Fibroblast of skin of right quadriceps (primary cell): ENCODE measurements around the gene NTN5.
"Not testable (repeated sequence)": the region's sequence is repeated elsewhere in the genome, so short reads cannot be mapped to it uniquely, and the experiment has no call there.

Experiments
- DNase-seq: peaks from one replicate; pipeline ENCODE4 v3.0.0-alpha.2; 2013

The NTN5 gene

DNA sequence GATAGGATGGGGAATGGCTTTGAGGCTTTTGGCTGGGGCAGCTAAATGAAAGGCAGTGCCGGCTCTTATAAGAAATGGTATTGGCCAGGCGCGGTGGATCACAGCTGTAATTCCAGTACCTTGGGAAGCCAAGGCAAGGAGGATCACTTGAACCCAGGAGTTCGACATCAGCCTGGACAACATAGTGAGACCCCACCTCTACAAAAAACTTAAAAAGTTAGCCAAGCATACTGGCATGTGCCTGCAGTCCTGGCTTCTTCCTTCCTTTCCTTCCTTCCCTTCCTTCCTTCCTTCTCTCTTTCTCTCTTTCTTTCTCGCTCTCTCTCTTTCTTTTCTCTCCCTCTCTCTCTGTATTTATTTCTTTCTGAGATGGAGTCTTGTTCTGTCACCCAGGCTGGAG lies 30.0 kb downstream of the NTN5 start:
- no peak for DNase-seq

DNA sequence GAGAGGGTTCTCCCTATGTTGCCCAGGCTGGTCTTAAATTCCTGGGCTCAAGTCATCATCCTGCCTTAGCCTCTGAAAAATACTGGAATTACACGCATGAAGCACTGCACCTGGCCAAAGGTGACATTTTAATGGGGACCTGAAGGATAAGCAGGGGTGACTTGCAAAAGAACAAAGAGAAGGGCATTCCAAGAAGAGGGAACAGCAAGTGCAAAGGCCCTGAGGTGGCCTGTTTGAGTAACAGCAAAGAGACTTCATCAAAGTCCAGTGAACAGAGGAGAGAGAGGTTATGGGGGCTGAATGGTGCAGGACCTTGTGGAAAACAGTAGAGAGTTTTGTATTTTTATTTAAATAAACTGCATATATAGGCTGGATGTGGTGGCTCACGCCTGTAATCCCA lies 31.0 kb downstream of the NTN5 start:
- DNase-seq = no peak

DNA sequence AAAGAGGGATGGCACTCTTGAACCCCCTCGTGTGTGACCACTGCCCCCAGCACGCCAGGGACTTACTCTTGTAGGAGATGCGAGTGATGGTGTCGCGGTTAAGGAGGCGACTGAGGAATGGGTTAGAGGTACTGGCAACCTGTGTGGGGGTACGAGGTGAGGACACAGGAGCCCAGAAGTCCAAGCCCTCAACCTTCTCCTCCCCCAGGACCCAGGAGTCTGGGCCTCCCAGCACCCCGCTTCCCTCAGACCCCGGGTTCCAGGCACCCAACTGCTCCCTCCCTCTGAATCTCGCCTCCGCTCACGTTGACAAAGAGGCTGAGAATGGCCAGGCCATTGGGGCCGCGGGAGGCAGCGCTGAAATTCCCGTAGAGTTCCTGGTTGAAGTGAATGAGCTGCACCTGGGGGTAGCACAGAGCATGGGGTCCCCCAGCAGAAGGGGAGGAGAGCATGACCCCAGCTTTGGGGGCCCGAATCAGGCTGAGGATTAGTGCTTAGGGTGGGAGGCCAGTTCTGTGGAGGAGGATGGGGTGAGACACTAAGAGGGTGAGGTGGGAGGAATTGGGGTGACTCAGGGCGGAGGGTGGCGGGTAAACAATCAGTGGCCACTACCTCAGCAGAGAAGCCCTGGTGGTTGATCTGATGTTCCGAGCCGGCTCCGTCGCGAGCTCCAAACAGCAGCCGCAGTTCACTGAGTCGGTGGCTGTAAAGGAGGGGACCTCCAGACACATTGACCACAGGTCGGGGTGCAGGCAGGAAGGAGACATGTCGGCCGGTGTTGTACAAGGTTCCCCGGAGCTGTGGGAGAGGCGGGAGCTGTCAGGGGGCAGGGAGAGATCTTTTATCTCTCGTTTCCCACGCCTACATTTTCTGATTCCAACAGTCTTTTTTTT lies 33.1 kb downstream of the NTN5 start:
- no peak for DNase-seq

DNA sequence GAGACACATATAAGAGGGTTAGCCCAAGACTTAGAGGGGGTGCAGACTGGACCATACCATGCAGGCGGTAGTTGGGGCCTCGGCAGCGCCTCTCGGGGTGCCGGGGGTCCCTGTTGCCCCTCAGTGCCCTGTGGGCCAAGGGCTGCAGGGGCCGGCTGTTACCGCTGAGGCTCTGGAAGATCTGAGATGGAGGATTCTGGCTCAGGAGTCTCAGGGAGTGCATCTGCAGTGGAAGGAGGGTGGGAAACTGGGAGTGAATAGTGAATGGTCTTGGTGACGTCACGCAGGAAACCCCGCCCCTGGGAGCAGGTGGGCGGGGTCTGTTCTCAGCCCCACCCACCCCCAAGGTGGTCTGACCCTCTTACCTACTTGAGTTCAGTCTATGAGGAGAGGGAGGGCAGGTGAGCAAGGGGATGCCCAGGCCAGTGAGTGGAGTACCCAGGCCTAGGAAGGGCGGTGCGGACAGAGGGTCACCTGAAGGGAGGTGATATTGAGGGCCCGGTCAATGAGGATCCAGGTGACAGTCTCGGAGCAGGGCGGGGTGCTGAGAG lies 33.9 kb downstream of the NTN5 start:
- DNase-seq = no peak

DNA sequence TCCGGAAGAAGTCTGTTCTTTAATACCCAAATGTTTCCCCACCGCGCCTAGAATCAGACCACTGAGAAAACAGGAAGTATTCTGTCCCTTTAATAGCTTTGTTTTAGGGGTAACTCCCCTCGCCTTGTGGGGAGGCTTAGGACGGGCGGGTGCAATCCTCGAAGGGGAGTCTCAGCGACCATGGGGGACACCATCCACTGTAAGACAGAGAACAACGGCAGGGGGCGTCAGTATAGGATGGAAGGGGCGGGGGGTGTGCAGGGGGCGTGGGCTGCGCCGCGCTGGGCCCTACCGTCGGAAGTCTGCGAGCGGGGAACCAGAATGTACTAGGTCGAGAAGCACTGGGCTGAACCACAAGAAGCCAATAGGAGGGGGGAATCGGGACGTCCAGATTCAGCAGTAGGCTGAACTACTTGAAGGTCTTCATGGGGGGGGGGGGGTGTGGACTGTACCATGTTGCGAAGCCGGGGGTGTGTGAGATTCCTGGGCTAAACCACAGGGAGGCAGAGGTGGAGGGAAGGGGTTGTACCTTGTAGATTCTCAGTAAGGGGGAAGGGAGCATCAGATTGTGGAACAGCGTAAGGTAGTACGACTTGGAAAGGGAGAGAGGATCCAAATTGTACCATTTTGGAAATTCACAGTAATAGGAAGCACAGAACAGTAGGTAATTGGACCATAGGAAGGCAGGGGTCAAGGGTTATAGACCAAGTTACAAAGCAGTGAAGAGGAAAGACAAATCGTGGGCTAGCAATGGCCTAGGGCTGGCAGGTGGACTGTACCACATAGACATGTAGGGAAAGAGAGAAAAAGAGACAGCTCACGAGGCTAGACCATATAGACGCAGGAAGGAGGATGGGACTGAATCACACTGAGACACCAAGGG lies 34.6 kb downstream of the NTN5 start:
- DNase-seq = peak; percentile 93

DNA sequence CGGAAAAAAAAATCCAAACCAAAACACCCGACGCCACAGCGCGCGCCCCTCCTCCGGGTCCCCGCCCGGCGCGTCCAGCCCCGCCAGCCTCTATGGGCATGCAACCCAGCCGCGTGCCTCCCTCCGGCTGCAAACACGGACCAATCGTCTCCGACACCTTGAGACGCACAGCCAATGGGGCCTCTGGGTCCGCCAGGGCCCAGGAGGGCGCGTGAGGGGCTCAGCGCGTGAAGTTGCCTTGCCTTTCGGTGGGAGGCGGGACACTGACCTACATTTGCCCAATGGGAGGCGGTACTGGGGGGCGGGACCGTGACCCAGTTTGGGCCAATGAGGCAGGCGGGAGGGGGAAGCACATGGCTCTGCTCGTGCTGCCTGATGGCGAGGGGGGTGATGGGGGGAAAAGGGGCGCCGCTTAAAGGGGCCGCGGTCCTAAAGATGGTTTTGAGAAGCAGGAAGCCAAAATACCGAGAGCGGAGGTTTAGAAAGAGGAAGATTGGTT lies 35.3 kb downstream of the NTN5 start:
- DNase-seq = peak; percentile 99

DNA sequence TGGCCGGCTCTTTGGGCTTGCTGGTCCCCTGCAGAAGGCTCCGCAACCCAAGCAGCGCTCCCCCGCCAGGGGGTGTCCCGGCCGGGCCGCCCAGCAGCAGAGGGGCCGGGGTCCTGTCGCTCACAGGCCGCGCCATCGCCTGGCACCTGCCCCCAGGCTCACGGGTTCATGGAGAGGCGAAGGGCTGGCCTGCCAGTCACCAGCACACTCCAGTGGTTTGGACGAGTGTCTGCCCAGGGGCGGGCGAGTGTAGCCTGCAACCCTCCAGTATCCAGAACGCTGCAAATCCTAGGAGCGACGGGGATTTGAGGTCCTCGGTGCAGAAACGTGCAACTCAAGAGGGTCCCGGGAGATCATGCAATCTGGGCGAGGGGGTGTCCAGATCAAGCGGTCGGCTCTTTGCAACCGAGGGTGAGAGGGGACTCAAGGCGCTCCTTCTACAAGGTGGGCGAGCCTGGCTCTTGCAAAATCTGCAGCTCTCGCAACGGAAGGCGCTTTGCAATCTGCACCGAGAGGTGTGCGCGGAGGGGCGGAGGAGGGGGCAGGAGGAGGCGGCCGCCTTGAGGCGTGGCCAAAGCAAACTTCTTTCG lies 35.9 kb downstream of the NTN5 start, which contains the start of gene DBP:
TSS of gene DBP (minus strand) at position 521 of the 590 bp plus-strand sequence. CDS start at position 136, 385 bp downstream.
- no peak for DNase-seq

DNA sequence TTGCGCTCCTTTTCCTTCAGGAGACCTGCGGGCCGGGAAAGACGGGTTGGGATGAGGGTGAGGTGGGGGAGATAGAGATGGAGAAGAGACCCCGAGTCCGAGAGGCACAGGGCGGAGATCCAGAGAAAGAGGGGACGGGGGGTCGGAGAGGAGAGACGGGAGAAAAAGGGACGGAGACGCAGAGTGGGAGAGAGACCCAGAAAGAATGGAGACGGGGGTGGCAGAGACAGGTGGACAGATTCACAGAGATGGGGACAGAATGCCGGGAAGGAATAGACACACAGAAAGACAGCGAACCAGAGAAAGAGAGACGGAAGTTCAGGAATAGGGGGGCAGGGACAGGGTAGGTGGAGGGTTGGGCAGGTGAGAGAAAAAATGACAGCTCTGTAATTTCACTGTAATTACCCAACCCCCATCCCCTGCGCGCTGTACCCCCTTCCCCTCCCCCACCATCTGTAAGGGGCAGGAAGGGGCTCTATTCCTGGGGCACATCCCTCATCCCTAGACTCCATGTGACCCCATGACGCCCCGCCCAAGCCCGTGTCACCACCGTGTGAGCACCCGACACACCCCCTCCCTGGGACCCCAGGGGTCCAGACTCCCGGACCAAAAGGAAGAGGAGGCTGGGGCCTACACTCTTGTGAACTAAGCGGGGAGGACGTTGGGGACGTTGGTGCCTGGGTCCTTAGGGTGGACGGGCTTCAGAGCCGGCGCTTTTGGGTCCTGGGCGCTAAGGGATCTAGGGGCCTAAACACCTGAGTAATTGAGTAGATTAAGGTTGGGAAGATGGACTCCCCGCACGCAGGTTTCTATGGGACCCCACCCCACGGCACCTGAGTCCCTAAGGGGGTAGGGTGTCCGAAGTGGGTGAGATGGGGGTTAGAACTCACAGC lies 36.6 kb downstream of the NTN5 start:
- no peak for DNase-seq

DNA sequence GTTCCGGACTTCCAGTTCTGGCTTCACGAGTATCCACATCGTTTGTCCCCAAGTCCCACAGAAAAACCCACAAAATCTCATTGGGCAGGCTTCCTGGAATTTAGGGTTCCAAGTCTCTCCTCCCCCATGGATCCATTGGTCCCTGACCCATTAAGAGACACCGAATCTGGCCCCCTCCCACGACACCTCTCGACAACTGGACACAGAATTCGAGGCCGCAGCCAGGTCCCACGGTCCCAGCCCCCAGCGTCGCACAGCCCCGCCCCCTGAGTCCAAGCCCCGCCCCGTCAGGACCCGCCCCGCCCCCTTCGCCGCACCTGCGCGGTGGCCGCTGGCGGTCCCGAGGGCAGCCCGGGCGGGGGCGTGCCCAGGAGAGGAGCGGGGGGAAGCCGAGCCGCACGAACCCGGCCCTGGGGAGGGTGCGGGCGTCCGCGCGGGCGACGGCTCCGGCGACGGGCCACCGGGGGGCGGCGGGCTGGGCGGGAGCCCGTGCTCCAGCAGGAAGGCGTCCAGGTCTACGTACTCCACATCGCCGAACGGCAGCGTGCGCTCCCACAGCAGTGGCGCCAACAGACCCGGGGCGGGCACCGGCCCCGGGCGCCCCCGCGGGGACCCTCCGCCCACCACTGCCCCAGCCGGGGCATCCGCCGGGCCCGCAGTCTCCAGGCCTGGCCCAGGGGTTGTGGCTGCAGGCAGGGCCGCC lies 37.4 kb downstream of the NTN5 start:
- DNase-seq = no peak

DNA sequence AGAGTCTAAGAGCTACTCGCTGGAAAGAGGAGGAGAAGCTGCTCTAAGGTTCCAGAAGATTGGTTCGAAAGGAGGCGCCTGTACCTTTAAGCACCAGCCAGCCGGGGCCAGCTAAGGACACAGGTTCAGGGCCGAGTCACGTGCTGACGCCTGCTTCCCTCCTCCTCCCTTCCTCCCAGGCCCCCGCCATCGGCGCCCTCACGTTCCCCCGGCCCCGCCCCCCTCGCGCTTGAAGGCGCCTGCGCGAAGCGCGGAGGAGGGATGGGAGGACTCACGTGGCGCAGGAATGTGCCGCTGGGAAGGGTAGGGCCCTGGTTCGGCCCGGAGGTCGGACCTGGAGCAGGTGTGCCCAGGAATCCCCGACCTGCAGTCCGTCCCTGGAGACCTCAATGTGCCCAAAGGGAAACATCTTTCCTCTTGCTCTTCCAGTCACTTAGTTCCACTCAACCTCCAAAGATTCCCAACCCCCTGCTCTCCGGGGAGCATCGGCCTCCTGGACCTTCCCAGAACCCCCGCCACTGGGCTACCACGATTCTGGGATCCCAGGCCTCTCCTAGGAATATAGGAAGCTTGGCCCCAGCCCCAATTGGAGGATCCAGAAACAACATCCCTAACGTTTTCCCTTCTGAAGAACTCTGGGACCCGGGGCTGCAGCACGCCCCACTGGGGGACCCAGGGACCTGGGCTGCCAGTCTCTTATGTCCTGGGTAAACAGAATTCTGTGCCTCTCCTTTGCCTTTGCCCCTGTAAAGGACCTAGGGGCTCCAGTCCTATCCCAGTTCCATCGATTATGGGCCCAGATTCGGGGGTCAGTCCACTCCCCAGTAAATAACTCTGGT lies 38.2 kb downstream of the NTN5 start:
- DNase-seq = peak; percentile 95

DNA sequence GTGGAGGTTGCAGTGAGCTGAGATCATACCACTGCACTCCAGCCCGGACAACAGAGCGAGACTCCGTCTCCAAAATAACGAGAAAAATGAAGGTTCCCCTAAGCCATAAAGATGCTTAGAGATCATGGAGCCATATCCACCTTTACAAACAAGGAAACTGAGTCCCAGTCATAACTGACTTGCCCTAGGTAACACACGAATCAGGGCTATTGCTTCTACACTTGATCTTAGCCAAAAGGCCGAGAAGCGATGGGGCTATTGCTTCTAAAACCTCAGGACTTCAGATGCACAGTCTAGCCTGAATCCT lies 38.8 kb downstream of the NTN5 start:
- no peak for DNase-seq

DNA sequence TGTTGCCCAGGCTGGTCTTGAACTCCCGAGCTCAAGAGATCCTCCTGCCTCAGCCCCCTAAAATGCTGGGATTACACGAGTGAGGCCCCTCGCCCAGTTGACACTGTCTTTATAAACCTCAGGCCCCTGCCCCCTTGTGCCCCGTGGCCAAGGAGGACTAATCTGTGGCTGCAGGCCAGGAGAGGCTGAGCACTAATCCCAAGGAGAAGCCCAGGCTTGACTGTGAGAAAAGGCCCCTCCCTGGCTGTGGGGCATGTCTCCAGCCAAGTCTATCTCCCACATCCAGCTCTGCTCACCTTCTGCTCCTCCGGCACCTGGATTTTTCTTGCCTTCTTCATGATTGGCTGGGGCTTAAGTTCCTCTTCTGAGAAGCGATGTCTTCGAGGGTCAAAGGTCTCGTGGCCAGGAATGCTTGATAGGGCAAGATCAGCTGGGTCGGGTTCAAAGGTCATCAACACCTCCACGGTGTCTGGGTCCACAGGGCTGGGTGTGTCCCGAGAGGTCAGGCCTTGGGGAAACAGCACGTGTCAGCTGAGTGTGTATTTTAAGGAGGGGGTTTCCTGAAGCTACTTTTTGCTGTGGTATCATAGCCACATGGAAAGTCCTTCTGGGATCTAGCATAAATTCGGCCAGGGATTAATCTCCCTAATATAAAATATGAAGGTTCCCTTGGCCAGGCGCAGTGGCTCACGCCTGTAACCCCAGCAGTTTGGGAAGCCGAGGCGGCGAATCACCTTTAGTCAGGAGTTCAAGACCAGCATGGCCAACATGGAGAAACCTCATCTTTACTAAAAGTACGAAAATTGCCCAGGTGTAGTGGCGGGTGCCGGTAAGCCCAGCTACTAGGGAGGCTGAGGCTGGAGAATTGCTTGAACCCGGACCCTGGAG lies 39.4 kb downstream of the NTN5 start:
- no peak for DNase-seq

DNA sequence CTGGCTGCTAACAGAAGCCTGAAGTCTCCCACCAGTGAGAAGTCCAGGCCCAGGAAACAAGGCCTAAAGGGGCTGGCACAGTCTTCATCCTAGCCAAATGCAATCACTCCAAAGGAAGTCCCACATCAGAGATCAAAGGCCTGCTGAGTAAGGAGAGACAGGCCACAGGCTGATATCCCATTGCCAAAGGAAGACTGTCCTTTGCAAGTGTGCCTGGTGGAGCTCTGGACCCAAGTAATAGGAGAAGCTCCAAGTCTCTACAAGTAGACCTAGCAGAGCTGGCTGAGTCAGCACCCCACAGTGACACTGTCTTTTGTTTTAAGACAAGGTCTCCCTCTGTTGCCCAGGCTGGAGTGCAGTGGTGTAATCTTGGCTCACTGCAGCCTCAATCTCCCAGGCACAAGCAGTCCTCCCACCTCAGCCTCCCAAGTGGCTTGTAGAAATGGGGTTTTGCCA lies 40.1 kb downstream of the NTN5 start:
- no peak for DNase-seq

DNA sequence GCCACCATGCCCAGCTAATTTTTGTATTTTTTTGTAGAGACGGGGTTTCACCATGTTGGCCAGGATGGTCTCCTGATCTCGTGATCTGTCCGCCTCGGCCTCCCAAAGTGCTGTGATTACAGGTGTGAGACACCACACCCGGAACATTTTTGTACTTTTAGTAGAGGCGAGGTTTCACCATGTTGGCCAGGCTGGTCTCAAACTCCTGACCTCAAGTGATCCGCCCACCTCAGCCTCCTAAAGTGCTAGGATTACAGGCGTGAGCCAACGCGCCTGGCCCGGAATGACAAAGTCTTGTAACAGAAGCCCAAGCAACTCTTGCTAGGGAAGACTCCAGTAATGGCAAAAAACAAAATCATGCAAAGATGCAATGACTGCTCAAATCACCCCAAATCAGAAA lies 40.5 kb downstream of the NTN5 start:
- not testable (repeated sequence) for DNase-seq

DNA sequence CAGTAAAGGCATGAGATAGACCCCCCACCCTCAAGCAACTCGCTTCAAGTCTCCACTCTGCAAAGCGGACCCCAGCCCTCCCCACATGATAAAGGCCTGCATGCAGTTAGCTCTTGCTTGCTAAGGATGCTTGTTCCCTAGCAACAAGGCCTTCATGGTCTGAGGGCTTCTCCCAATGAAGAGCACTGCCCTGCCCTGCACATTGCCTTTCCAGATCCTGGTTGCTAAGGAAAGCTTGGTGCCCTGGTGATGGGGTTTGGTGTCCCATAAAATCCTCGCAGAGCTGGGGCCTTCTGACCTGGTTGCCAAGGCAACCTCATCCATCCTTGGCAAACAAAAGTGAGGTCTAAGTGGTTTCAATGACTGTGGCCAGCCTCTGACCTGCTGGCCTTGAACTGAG lies 41.6 kb downstream of the NTN5 start:
- no peak for DNase-seq

DNA sequence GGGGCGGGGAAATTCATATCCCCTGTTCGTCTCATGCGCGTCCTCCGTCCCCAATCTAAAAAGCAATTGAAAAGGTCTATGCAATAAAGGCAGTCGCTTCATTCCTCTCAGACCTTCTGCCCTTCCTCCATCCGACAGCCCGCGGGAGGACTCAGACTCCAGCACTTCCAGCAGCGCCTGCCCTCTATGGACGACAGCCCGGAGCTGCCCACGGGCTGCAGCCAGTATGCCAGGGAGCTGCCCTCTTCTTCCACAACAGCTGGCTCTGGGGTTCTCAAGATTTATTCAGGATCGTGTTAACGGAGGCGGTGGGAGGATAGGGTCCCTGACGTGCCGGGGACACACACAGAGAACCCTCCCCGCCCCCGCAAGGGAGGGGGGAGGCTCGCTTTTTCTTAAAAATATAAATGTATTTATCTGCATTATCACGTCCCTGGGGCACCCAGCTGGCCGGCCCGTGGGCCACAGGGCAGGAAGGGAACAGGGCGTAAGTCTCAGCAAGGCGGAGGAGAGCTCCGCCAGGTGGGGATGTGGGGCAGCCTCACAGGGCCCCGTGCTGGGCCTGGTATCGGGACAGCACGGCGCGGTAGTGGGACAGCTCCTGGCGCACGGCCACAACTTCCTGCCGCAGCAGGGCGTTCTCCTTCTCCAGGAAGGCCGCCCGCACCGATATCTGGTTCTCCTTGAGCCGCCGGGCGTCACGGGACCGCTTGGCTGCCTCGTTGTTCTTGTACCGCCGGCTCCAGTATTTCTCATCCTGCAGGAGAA lies 42.3 kb downstream of the NTN5 start:
- peak; percentile 45 for DNase-seq

DNA sequence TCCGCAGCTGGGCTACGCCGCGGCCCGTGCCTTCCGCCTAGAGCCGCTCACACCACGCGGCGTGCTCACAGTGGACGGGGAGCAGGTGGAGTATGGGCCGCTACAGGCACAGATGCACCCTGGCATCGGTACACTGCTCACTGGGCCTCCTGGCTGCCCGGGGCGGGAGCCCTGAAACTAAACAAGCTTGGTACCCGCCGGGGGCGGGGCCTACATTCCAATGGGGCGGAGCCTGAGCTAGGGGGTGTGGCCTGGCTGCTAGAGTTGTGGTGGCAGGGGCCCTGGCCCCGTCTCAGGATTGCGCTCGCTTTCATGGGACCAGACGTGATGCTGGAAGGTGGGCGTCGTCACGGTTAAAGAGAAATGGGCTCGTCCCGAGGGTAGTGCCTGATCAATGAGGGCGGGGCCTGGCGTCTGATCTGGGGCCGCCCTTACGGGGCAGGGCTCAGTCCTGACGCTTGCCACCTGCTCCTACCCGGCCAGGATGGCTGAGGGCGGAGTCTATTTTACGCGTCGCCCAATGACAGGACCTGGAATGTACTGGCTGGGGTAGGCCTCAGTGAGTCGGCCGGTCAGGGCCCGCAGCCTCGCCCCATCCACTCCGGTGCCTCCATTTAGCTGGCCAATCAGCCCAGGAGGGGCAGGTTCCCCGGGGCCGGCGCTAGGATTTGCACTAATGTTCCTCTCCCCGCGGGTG lies 43.1 kb downstream of the NTN5 start:
- DNase-seq = no peak

DNA sequence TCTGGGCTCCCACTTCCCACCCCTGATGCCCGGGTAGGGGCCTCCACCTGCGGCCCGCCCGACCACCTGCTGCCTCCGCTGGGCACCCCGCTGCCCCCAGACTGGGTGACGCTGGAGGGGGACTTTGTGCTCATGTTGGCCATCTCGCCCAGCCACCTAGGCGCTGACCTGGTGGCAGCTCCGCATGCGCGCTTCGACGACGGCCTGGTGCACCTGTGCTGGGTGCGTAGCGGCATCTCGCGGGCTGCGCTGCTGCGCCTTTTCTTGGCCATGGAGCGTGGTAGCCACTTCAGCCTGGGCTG lies 43.6 kb downstream of the NTN5 start:
- DNase-seq = no peak
